ENCODE data around the gene NEBL. TPM values are rescaled to one million over a fixed set of nuclear protein-coding genes. Genes with fewer than 3 reads are reported as not detected.

Gene NEBL
- polyA plus RNA-seq, 5 donors: 12.1 to 22.5 (median 16.4) TPM

DNA sequence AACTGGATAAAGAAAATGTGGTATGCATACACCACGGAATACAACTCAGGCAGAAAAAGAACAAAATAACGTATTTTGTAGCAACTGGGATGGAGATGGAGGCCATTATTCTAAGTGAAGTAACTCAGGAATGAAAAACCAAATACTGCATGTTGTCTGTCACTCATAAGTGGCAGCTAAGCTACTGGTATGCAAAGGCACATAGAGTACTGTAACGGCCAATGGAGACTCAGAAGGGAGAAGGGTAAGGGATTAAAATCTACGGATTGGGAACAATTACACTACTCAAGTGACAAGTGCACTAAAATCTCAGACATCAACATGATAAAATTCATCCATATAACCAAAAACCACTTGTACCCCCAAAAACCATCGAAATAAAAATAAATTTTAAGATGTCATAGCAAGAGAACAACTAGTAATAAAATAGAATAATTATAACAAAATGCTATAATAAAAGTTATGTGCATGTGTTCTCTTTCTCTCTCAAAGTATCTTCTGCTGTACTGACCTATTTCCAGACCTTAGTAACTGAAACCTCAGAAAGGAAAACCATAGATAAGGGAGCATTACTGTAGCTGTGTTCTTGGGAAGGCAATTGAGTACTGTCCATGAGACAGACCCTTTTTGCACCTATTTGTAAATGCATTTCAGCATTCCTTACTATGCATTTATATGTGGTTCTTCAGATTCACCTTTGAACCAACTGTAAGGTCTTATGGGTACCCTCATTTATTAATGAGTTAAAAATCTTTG is 6.7 kb upstream of the NEBL start:
- DNase-seq: no peak

DNA sequence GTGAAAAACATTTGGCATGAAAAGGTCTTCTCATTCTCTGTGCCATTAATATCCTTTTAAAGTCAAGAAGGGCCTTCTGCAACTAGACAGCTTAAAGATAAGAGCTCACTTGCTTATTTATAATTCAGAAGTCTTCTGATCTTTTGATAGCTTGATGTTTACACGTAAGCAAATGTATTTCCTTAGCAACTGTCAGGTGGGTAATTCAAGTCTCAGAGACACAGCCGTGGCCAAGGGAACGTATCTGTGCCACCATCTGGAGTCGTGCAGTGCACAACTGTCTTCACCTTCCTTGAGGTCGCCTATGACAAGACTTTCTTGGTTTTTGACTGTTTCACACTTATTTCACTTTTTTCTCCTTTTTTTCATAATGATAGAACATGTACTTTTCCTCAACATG is 4.0 kb upstream of the NEBL start:
- DNase-seq: no peak

DNA sequence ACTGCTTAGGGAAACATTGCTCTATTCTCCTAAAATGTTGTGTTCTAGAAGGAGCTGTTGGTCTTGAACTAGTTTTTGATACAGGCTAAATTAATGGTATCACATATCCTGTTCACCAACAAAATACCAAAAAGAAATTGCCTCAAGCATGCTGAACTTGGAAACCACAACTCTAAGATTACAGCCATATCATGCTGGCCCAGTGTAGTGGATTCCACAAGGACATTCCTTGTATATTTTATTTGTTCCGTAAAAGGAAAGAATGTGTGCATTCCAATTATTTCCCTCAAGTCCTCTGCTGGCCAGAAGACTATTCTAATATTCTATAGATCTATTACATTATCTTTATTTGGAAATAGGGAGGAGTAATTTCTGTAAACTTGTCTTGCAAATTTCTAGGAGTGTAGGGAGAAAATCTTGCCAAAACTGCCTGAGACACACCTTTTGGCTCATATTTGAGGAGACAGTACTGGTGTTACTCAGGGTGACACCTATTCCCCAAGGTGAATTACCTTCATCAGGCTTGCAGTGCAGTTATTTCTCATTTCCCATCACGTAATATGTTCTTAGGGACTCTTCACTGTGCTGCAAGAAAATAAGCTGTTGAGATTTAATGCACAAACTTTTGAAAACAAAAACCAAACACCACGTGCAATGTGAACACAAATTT is 1.9 kb upstream of the NEBL start:
- DNase-seq: no peak

DNA sequence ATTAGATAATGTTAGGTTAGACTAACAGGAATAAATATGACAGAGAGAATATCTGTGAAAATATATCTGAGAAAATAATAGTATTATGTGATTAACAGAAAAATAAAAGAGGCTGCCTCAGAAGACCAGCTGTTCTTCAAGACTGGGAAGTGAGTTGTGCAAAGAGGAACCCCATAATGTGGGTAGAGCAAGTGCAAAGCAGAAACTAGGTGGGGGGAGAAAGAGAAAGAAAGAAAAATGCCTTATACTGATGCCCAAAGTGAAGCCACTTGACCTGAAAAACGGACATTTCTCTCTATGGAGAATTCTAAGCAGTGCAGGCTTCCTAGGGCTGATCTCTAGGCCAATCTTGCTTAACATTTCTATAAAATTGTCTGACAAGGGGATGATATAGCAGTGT is 3.8 kb downstream of the NEBL start:
- DNase-seq: no peak

DNA sequence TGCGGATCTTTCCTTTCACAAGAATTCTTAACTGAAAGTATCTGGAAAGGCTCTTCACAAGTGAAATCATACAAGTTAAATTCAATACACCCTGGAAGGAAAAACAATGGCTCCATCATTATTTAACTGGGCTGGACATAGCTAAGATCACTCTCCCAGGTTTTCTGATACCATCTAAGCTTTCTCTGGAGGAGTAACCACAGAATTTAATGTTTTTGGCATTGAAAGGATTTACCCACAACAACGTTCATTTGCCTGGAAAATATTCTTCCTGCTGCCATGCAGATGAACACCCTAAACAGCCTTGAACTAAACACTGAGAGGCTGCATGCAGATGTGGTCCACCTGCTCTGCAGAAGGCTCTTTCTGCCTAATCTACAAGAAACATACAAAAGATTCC is 4.3 kb downstream of the NEBL start:
- no peak for DNase-seq

DNA sequence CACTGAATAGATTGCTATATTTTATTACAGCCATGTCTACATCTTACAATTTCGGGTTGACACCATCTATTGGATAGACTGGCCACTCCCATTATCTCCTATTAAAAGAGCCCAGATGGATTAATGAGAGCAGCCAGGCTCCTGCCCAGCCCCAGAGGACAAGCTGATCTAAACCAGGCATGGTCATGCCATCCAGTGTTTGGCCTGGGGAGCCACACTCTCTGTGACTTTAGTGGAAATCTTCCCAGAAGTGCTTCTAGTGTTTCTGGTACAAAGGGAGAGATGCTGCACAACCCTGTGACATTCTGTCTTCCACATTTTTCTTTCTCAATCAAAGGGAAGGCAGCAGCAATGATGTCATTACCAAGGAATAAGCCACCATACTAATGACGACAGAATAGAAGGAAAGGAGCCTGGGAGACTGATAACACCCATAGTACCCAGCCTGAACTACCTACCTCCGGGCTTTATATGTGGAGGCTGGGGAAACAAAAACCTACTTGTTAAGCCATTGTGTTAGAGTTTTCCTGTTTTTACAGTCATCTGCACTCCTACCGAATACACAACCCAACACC is 5.0 kb downstream of the NEBL start:
- no peak for DNase-seq

DNA sequence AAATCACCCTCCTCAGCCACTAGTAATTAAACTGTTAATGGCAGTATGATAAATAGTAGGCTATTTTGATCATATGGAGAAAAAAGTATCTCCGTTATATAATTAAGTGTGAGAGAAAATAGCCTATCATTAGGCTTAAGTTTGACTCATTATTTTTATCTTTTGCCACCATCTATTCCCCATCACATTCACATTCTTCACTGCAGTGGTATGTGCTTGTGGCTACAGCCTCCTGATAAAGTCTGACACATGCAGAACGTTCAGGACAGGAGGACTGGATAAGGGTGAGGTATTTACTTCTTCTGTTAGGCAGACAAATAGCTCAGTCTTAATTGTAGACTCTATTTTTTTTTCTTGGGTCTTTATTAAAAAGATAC is 5.8 kb downstream of the NEBL start:
- peak; percentile 29 to 48 for DNase-seq

DNA sequence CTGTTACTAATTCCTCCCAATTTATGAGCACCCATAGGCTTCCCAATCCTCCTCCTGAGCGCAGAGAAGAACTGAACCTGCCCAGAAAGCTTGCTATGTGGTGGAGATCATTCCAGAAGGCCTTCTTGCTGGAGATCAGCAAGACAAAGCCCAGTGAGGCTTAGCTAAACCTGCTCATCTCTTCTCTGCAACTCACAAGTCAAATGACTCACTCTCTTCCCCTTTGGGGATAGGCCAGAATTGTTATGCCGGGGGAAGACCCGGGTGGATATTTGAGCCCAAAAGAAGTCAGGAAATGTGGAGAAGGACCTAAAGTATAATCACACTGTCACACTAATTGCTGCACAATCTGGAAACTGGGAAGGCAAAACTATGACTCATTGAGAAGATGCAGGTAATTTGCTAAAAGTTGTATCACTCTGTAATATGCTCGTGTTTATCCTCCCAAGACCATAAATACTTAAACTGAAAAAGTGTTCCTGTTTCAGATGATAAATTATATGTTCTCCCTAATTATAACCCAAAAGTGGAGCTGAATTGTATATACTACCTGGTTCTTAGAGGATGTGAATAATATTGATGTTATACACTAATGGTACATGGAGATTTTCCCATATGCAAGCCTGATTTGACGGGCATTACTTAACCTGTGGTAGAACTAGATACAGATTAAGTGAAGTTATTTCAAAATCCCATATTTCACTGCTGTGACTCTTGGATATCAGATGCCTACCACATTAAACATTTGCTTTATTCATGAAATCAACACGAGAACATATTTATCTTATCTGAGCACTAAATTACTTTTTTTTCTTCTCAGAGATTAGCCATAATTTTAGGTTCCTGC is 6.4 kb downstream of the NEBL start:
- peak in 1 of 2 donors; percentile 26 for DNase-seq

DNA sequence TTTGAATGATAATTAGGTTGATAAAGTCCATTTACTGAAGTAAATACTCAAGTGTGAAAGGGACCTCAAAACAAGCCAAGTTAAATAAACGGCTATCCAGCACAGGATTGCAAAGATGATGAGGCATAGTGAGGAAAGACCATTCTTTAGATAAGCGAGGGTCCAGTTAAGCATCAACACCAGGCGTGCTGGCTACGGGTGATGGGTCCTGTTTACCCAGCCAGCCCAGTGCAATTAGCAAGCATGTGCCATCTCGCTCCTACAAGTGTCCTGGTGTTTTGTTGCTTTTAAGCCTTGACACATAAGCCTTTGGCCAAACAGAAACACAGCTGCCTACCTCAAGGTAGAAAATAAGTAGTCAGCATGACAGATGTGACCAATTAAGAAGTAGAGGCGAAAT is 7.1 kb downstream of the NEBL start:
- no peak for DNase-seq

DNA sequence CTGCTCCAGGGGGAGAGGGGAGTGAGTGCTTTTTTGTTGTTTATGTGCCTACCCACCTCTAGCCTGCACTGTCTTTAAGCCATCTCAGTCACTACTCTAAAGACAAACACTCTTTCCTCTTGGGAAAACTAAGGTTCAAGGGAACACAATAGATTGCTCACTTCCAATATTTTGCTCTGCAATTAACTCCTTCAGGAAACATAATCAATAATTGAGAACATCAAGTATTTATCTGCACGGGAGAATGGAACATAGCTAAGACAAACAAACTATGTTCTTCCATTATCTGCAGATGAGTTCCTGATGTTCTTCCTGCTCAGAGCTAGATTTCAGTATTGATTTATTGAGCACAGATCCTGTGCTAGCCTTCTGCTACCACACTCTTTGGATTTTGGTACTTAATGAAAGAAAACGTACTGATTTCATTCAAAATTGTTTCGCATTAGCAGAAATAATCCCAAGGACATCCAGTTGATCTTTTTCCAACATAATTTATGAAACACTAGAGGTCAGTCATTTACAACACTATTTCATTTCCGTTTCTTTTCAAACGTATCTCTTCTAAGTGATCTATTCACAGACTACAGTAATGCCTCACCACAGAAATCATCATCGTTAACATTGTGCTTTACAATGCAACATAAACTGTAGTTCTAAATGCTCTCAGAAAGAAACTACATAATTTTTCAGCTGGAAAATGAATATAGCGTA is 8.3 kb downstream of the NEBL start:
- peak; percentile 16 to 21 for DNase-seq

DNA sequence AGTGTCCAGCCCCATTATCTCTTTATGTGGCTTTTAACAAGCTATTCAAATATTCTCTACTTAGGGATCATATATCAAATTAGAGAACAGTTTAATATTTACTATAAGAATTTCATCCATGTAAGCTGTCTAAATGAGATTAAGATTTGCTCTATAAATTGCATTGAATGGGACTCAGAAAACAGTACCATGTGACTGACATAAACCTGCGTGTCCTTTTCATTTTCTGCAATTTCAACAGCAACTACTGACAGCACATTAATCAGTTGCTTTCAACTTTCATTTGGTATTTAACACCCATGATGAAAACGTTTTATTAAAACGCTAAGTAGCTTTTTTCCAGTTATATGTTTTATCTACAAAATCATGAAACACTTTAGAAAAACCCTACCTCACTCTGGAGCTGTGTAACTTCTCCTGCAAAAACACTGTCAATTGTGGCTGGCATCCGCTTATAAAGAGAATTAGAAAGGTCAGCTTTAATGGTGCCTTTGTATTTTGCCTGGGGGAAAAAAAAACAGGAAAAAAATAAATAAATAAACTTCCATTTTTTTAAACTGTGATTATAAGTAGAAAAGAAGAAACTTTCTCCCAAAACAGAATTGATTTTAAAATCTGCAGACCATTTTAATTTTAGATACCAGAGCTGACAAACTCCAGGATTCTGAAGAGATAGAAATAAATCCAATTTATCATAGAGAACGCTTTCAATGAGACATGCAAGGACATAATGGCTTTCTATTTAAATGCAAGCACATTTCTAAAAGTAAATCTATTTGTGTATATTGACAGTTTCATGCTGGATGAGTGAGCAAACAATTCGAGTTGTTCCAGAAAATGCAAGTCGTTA is 9.2 kb downstream of the NEBL start:
- no peak for DNase-seq

DNA sequence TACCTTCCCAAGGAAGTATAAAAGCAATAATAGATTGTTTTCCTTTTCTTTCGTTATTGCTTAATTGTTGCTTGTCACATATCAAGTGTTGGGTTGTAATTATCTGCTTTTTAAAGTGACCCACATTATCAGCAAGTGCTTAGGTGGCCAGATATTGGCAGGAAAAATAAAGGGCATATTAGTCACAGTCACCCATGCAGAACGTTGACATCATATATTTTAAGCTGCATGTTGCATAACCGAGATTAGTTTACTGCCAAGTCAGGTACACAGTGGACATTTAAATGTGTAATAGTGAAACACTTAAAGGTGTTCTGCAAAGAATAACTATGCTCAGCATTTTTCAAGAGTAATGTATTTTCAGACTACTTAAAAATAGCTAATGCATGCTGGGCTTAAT is 11.4 kb downstream of the NEBL start:
- DNase-seq: no peak

DNA sequence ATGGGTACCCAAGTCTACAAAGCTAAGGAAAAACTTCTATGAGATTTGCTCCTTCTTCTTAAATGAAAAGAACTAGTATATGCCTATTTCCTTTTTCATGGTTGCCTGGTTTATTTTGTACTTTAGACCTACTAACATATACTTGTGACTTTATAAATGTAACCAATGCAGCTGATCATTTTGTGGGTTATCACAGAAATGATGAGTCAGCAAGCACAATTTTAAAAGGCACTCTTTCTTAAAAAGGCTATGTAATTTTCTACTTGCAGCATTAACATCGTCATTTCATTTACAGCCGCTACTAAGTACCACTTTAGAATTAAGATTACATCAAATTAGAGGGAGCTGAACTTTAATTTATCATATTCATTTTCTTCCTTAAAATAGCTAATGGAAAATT is 13.6 kb downstream of the NEBL start:
- no peak for DNase-seq

DNA sequence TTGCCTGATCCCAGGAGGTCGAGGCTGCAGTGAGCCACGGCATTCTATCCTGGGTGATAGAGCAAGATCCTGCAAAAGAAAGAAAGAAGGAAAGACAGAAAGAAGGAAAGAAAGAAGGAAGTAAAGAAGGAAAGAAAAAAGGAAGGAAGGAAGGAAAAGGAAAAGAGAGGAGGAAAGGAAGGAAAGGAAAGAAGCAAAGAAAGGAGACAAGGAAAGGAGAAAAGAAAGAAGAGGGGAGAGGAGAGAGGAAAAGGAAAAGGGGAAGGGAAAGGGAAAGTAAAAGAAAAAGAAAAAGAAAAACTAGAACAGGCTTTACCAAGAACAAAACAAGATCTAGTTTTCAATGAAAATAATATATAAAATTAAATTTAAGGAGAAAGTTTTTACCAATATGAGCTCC is 15.0 kb downstream of the NEBL start:
- no peak for DNase-seq

DNA sequence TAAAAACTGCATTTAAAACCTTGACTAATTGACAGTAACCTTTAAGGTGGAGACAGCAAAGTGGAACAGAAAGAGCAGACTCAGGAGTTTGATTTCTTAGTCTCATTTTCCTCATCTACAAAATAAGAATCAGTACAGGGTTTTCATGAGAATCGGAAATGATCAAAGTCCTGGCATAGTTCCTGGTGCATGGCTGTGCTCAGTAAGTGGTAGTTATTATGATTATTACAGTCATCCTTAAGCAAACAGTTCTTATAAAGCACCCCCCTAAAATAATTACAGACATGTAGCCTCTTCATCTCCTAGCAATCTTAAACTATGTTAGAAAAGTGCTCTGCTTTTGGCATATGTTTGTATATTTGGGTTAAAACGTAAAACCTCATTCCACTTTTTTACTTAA is 18.0 kb downstream of the NEBL start:
- no peak for DNase-seq

DNA sequence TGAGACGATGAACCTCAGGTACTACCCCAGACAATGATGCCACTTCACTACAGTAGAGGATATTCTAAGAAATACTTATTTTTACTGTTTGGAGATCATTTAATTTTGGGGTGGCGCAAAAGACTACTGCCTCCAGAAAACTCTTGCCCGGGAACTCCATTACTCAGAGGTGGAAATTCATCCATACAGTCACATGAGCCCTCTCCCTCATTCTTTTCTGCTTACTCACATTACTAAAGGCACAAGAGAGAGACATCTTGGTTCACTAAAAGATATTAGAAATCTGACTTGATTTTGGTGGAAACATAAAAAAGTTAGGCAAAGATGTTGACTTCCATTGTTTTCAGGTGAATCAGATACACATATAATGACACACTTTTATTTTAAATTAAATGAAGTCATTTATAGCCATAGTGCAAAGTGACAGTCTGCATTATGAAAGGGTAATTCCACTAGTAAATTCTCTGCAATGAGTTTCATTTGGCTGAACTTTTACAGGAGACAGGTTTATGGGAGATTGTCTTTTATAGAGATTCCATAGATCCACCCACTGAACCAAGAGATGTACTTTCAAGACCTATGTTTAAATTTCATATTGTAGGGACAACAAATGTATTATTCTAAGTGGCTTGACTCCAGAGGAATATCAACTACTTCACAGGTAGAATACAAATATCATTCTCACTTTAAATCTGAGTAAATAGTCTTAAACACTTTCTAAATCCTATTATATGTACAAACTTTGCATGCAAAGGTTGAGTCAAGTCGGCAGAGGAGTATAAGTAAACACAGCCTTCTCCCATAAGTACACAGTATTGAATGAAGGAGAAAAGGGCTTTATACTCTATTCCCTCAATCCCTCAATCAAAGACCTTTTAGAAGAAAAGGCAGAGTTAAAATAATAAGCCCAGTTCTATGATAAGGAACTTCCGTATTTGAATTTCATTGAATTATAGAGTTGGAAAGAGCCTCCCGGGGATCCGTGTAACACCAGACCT is 18.8 kb downstream of the NEBL start:
- no peak for DNase-seq

DNA sequence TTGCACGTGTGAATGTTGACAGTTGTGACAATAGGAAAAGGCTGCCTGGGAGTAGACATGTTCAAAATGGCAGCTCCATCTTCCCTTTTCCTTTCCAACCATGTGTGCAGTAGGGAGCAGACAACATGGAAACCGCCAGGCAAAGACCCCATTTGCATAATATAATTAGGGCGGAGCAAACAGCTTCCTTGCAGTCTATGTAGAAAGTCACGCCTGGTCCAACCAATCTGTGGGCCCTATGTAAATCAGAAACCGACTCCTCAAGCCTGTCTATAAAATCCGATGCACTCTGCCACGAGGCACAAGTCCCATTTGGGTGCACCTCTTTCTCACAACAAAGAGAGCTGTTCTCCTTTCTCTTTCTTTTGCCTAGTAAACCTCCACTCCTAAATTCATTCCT is 19.6 kb downstream of the NEBL start:
- no peak for DNase-seq

DNA sequence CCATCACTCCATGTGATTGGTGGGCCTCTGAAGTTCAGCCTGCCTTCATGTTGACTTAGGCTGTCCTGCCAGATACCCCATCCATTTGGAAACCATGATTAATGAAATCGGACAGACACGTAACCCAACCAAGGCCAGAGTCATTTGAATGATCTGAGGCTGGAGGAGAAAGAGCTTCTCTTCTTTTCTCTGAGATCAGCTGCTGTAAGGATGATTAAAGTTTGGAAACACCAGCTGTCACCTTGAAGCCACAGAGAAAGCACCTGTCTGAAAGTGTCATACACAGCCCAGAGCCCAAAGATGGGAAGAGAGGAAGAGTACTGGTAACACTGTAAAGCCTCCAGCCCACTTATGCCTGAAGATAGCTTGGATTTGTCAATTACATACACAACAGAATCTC is 22.9 kb downstream of the NEBL start:
- no peak for DNase-seq

DNA sequence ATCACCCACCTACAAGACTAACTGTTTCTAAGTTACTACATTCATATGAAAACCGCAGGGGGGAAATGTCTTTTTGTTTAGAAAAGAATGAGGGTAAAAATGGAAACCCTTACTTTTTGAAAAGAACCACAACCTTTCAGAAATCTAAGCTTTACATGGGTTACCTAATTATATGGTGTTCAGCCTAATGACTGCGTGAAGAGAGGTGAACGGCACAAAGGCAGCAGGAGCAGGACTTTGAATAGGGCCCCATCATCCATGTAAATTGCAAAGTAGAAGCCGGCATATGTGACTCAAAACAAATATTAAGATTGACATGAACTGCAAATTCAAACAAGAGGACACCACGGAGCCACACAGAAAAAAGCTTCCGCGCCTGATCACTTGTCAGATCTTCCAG is 25.1 kb downstream of the NEBL start:
- DNase-seq: no peak

DNA sequence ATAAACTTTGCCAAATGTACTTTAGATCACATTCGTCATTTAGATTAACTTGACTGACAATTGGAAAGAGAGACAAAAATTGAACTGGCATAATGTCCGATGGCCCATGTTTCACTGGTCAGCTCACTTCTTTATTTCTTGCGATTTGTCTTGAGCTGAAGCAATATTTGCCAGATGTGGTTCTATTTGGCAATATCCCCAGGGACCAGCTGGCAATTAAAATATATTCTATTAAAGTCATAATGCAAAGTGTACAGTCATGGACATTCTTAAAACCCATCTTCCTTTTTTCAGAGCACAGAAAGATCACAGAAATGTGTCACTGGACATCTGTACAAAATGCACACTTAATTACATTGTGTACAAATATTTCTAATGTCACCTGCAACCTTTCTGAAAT is 26.3 kb downstream of the NEBL start:
- peak in 1 of 2 donors; percentile 55 for DNase-seq

Data from right lung (tissue), 5 donors.